Left renal pelvis (tissue), 4 donors: ENCODE measurements around the gene NUDT14. TPM values are rescaled to one million over a fixed set of nuclear protein-coding genes. Genes with fewer than 3 reads are reported as not detected.

ENCODE experiments used
- DNase-seq, 4 donors: peaks; one replicate each; pipeline ENCODE4 v3.0.0-alpha.2; 2013; ENCODE audit warnings: low read depth in 4 of 4, low spot score in 3 of 4
- polyA plus RNA-seq, 4 donors: library from polyadenylated mRNA; unstranded; fragments of 120-200 nt; gene quantifications; one replicate each; pipeline ENCODE4 v1.2.1, GENCODE V29; 2013; ENCODE audit not compliant: insufficient read length in 4 of 4

Gene NUDT14
- polyA plus RNA-seq, 4 donors: 8.9 to 43.0 (median 24.6) TPM

- no peak for DNase-seq
Measured at GRCh38 chr14:105178069-105178867, 2.8 kb downstream of the NUDT14 start.

GRCh38 chr14:105177082-105177481 lies 4.0 kb downstream of the NUDT14 start:
- DNase-seq: no peak

GRCh38 chr14:105176513-105176912 lies 4.6 kb downstream of the NUDT14 start:
- DNase-seq: no peak

GRCh38 chr14:105173901-105174894 lies 6.9 kb downstream of the NUDT14 start:
- DNase-seq: no peak

- DNase-seq: no peak
Measured at GRCh38 chr14:105173145-105173544, 8.0 kb downstream of the NUDT14 start.

- DNase-seq: no peak
Measured at GRCh38 chr14:105172476-105172875, 8.6 kb downstream of the NUDT14 start.

GRCh38 chr14:105171004-105171673 lies 10.0 kb downstream of the NUDT14 start:
- no peak for DNase-seq

- no peak for DNase-seq
Measured at GRCh38 chr14:105169776-105170655, 11.1 kb downstream of the NUDT14 start.

- DNase-seq: no peak
Measured at GRCh38 chr14:105168979-105169507, 12.1 kb downstream of the NUDT14 start.

- DNase-seq: no peak
Measured at GRCh38 chr14:105168496-105168978, 12.6 kb downstream of the NUDT14 start, which contains the start of gene JAG2. TSS of gene JAG2 (minus strand) at chr14:105168776. CDS start at chr14:105168420, 356 bp downstream.

GRCh38 chr14:105168093-105168420 lies 13.1 kb downstream of the NUDT14 start:
- DNase-seq: no peak

- DNase-seq: no peak
Measured at GRCh38 chr14:105167303-105168092, 13.6 kb downstream of the NUDT14 start.

GRCh38 chr14:105166571-105167302 lies 14.4 kb downstream of the NUDT14 start:
- no peak for DNase-seq

- no peak for DNase-seq
Measured at GRCh38 chr14:105165761-105166485, 15.2 kb downstream of the NUDT14 start.

- DNase-seq: no peak
Measured at GRCh38 chr14:105165134-105165704, 15.9 kb downstream of the NUDT14 start.

- DNase-seq: no peak
Measured at GRCh38 chr14:105163040-105163742, 17.9 kb downstream of the NUDT14 start.

- no peak for DNase-seq
Measured at GRCh38 chr14:105162669-105162979, 18.5 kb downstream of the NUDT14 start.
